ENCODE measurements around the gene STXBP1. TPM values are rescaled to one million over a fixed set of nuclear protein-coding genes. Genes with fewer than 3 reads are reported as not detected.

Gene STXBP1
- total and polyA plus RNA-seq, 2 of the 8 experiments (the other 6 are each of a cell fraction or from before 2014, with no cell fraction given), result 11.5 to 60.9 TPM

DNA sequence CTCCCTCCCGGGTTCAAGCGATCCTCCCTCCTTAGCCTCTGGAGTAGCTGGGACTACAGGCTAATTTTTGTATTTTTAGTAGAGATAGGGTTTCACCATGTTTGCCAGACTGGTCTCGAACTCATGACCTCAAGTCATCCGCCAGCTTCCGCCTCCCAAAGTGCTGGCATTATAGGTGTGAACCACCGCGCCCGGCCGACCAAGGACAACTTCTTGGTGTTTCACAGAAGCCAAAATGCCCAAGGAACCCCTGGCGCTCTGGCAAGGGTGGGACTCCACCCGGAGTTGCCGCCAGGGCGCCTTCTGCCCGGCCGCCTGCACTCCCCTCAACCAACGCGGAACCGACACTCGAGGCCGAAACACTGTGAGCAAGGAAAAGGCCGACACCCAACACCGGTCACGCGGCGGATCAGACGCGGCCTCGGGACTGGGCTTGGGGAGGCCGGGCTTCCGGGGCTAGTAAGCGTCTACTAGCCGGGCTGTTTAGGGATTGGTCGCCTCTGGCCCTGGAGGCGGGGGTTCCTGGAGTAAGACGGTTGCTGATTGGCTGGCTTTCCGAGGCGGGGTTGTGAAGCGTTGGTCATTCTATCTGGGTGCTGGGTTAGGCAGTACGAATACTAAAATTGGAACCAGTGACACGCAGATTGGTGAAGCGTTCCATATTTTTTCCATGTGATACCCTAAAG, 87.1 kb downstream of the STXBP1 start (continued):
- no peak for TF ChIP-seq ZNF274 (IDR thresholded peaks at IDR 0.05; ENCODE audit: borderline replicate concordance, extremely low read depth, low read length)
- peak; percentile 51; the same call in 1 of the 2 replicates for TF ChIP-seq SP4 (IDR thresholded peaks at IDR 0.05; ENCODE audit: low read length)
- peak; percentile 66 for TF ChIP-seq ASH2L (IDR thresholded peaks at IDR 0.05; ENCODE audit: low read length)
- TF ChIP-seq, protein P1, sequence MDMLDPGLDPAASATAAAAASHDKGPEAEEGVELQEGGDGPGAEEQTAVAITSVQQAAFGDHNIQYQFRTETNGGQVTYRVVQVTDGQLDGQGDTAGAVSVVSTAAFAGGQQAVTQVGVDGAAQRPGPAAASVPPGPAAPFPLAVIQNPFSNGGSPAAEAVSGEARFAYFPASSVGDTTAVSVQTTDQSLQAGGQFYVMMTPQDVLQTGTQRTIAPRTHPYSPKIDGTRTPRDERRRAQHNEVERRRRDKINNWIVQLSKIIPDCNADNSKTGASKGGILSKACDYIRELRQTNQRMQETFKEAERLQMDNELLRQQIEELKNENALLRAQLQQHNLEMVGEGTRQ (IDR thresholded peaks at IDR 0.05; ENCODE audit: low read length), result 0 out of 2 replicates have a peak, but pooled peaks have one; percentile 28
- TF ChIP-seq, protein P2, sequence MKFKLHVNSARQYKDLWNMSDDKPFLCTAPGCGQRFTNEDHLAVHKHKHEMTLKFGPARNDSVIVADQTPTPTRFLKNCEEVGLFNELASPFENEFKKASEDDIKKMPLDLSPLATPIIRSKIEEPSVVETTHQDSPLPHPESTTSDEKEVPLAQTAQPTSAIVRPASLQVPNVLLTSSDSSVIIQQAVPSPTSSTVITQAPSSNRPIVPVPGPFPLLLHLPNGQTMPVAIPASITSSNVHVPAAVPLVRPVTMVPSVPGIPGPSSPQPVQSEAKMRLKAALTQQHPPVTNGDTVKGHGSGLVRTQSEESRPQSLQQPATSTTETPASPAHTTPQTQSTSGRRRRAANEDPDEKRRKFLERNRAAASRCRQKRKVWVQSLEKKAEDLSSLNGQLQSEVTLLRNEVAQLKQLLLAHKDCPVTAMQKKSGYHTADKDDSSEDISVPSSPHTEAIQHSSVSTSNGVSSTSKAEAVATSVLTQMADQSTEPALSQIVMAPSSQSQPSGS (IDR thresholded peaks at IDR 0.05; ENCODE audit: low read length), result no peak
- TF ChIP-seq, protein P3, sequence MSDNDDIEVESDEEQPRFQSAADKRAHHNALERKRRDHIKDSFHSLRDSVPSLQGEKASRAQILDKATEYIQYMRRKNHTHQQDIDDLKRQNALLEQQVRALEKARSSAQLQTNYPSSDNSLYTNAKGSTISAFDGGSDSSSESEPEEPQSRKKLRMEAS (IDR thresholded peaks at IDR 0.05), result peak; percentile 95
- TF ChIP-seq KDM4A (IDR thresholded peaks at IDR 0.05; ENCODE audit: low read depth, low read length, severe bottlenecking), result peak; percentile 66
- TF ChIP-seq SP1 (IDR thresholded peaks at IDR 0.05; ENCODE audit: low read depth, low read length), result peak; percentile 88
- TF ChIP-seq BACH1 (IDR thresholded peaks at IDR 0.05; ENCODE audit: low read length), result peak; percentile 75
- TF ChIP-seq KDM5A (IDR thresholded peaks at IDR 0.05; ENCODE audit: low read length), result no peak
- no peak for TF ChIP-seq CBX8 (IDR thresholded peaks at IDR 0.05; ENCODE audit: borderline replicate concordance, low read depth, low read length)
- TF ChIP-seq TCF12 (IDR thresholded peaks at IDR 0.05; ENCODE audit: low read depth, low read length), result no peak
- no peak for TF ChIP-seq RBBP5 (IDR thresholded peaks at IDR 0.05; ENCODE audit: borderline replicate concordance, low read depth, low read length)
- peak; percentile 51 for TF ChIP-seq SP2 (IDR thresholded peaks at IDR 0.05; ENCODE audit: low read length)
- TF ChIP-seq, protein P4, sequence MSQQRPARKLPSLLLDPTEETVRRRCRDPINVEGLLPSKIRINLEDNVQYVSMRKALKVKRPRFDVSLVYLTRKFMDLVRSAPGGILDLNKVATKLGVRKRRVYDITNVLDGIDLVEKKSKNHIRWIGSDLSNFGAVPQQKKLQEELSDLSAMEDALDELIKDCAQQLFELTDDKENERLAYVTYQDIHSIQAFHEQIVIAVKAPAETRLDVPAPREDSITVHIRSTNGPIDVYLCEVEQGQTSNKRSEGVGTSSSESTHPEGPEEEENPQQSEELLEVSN (IDR thresholded peaks at IDR 0.05), result peak; percentile 85
- TF ChIP-seq CHD2 (IDR thresholded peaks at IDR 0.05; ENCODE audit: low read length), result peak; percentile 55; the same call in 1 of the 2 replicates
- TF ChIP-seq RNF2 (IDR thresholded peaks at IDR 0.05; ENCODE audit: borderline replicate concordance, low read depth, low read length, missing control alignments, poor library complexity, severe bottlenecking), result no peak
- no peak for TF ChIP-seq JUN (IDR thresholded peaks at IDR 0.05; ENCODE audit: low read depth, low read length)
- peak; percentile 62; the same call in 1 of the 2 replicates for TF ChIP-seq KDM1A (IDR thresholded peaks at IDR 0.05; ENCODE audit: borderline replicate concordance, low read length)
- no peak for TF ChIP-seq HDAC6 (IDR thresholded peaks at IDR 0.05; ENCODE audit: low read depth, low read length)
